H1 (cell line): ENCODE results near the gene SLC22A15. TPM values are rescaled to one million over a fixed set of nuclear protein-coding genes. Genes with fewer than 3 reads are reported as not detected.

Source experiments
- CTCF ChIA-PET: fragments of 300-600 bp; sonication (Branson Sonifier 250); formaldehyde crosslinking; loops from one replicate; lab custom pipeline; 2021; ENCODE audit not compliant: partially characterized antibody; lab: Charles Lee
- POLR2A ChIA-PET: fragments of 300-600 bp; sonication (Branson Sonifier 250); formaldehyde crosslinking; loops from one replicate; lab custom pipeline; 2021; ENCODE audit warnings: inconsistent platforms; ENCODE audit not compliant: partially characterized antibody; lab: Charles Lee
- DNase-seq, 2 experiments: peaks; one replicate each; pipeline versions ENCODE4 v3.0.0 to v3.0.0-alpha.2; 2010 to 2022; ENCODE audit warnings: low spot score in 2 of 2, low read depth in 1 of 2, mixed read lengths in 1 of 2
- FAIRE-seq: peaks from 2 replicates; lab custom pipeline; 2011; peaks lifted over from hg19 to GRCh38; lab: Jason Lieb, UNC
- H2AFZ ChIP-seq: 2 replicates; pipeline ENCODE4 v1.8.1; 2012; ENCODE audit warnings: low read length, inconsistent platforms
- H2AK5ac ChIP-seq: 2 replicates; pipeline ENCODE4 v1.6.1; 2013; ENCODE audit warnings: low read depth, low read length
- H2BK120ac ChIP-seq: replicated peaks from 2 replicates; pipeline ENCODE3; 2013; ENCODE audit warnings: low read depth, low read length, inconsistent platforms
- H2BK12ac ChIP-seq: 2 replicates; pipeline ENCODE4 v1.6.1; 2013; ENCODE audit warnings: low read depth, low read length
- H2BK15ac ChIP-seq: 2 replicates; pipeline ENCODE4 v1.6.1; 2013; ENCODE audit warnings: low read length
- H2BK20ac ChIP-seq: 2 replicates; pipeline ENCODE4 v1.6.1; 2013; ENCODE audit warnings: low read length
- H2BK5ac ChIP-seq: 2 replicates; pipeline ENCODE4 v1.6.1; 2013; ENCODE audit warnings: low read depth, low read length
- H3K14ac ChIP-seq: 2 replicates; pipeline ENCODE4 v1.6.1; 2013; ENCODE audit warnings: inconsistent platforms; ENCODE audit not compliant: insufficient read length
- H3K18ac ChIP-seq: 2 replicates; pipeline ENCODE4 v1.6.1; 2013; ENCODE audit warnings: low read length; ENCODE audit errors: extremely low read depth
- H3K23ac ChIP-seq: 2 replicates; pipeline ENCODE4 v1.6.1; 2013; ENCODE audit warnings: inconsistent platforms; ENCODE audit not compliant: insufficient read length
- H3K23me2 ChIP-seq: 2 replicates; pipeline ENCODE4 v1.6.1; 2013; ENCODE audit warnings: low read depth, low read length
- H3K27ac ChIP-seq: 2 replicates; pipeline ENCODE4 v1.6.1; 2011; ENCODE audit warnings: low read depth, low read length, inconsistent platforms
- H3K27me3 ChIP-seq, 4 experiments: replicated peaks in 1 of 4; 1 replicate in 1 of 4; 2 replicates in 3 of 4; pipeline versions ENCODE4 v1.6.1 to v1.8.1; 2011 to 2013; ENCODE audit warnings: low read length in 3 of 4, mild to moderate bottlenecking in 3 of 4, inconsistent platforms in 2 of 4, mixed read lengths in 2 of 4, moderate library complexity in 1 of 4; ENCODE audit not compliant: control insufficient read depth in 3 of 4, insufficient read depth in 3 of 4; ENCODE audit errors: extremely low read depth in 1 of 4
- H3K36me3 ChIP-seq, 4 experiments: 2 replicates each; pipeline versions ENCODE4 v1.6.1 to v1.8.1; 2011 to 2013; ENCODE audit warnings: mild to moderate bottlenecking in 4 of 4, low read length in 3 of 4, moderate library complexity in 2 of 4, control low read depth in 1 of 4, inconsistent platforms in 1 of 4; ENCODE audit not compliant: insufficient read depth in 4 of 4, control insufficient read depth in 2 of 4
- H3K4ac ChIP-seq: replicated peaks from 2 replicates; pipeline ENCODE3; 2013; ENCODE audit warnings: low read length, low read depth, mixed read lengths, inconsistent platforms; ENCODE audit not compliant: insufficient read length
- H3K4me1 ChIP-seq, 4 experiments: replicated peaks in 1 of 4; 1 replicate in 1 of 4; 2 replicates in 3 of 4; pipeline versions ENCODE4 v1.6.1 to v1.8.1; 2011 to 2013; ENCODE audit warnings: low read length in 3 of 4, inconsistent platforms in 2 of 4, mixed read lengths in 1 of 4; ENCODE audit not compliant: insufficient read depth in 4 of 4, control insufficient read depth in 3 of 4
- H3K4me2 ChIP-seq, 2 experiments: 2 replicates each; pipeline versions ENCODE4 v1.6.1 to v1.8.1; 2011 to 2013; ENCODE audit warnings: low read depth in 2 of 2, low read length in 2 of 2, control low read depth in 1 of 2, inconsistent platforms in 1 of 2, mild to moderate bottlenecking in 1 of 2; ENCODE audit not compliant: insufficient read depth in 1 of 2
- H3K4me3 ChIP-seq, 4 experiments: fragments of 200-600, 300-600 bp in 1 of 4; sonication (generic), shearing (Covaris generic), sonication (Bioruptor Twin) in 1 of 4; 2 replicates each; pipeline versions ENCODE4 v1.5.1 to v1.8.1; 2011 to 2016; ENCODE audit warnings: low read length in 4 of 4, low read depth in 3 of 4, control low read depth in 2 of 4, inconsistent platforms in 2 of 4, mild to moderate bottlenecking in 2 of 4, mixed read lengths in 1 of 4, moderate library complexity in 1 of 4; ENCODE audit not compliant: insufficient read depth in 2 of 4; ENCODE audit errors: extremely low read depth in 1 of 4
- H3K56ac ChIP-seq: replicated peaks from 2 replicates; pipeline ENCODE3; 2013; ENCODE audit warnings: low read depth, mild to moderate bottlenecking, mixed read lengths, low read length, inconsistent platforms; ENCODE audit not compliant: insufficient read length
- H3K79me1 ChIP-seq: 2 replicates; pipeline ENCODE4 v1.6.1; 2013; ENCODE audit warnings: low read depth, low read length, control low read depth
- H3K79me2 ChIP-seq, 2 experiments: 2 replicates each; pipeline versions ENCODE4 v1.6.1 to v1.8.1; 2012 to 2013; ENCODE audit warnings: low read length in 2 of 2, mild to moderate bottlenecking in 2 of 2, inconsistent platforms in 1 of 2; ENCODE audit not compliant: insufficient read depth in 2 of 2, control insufficient read depth in 1 of 2
- H3K9ac ChIP-seq, 4 experiments: replicated peaks in 1 of 4; 1 replicate in 1 of 4; 2 replicates in 3 of 4; pipeline versions ENCODE4 v1.6.1 to v1.8.1; 2011 to 2013; ENCODE audit warnings: low read depth in 3 of 4, low read length in 3 of 4, control low read depth in 2 of 4, mild to moderate bottlenecking in 2 of 4, moderate library complexity in 2 of 4, inconsistent platforms in 1 of 4; ENCODE audit errors: extremely low read depth in 1 of 4
- H3K9me3 ChIP-seq, 2 experiments: 2 replicates each; pipeline versions ENCODE4 v1.6.1 to v1.8.1; 2012 to 2013; ENCODE audit warnings: mild to moderate bottlenecking in 2 of 2, moderate library complexity in 2 of 2, control low read depth in 1 of 2, inconsistent platforms in 1 of 2, low read depth in 1 of 2, low read length in 1 of 2, mixed read lengths in 1 of 2; ENCODE audit not compliant: insufficient read depth in 2 of 2
- H4K20me1 ChIP-seq, 2 experiments: replicated peaks in 1 of 2; 2 replicates each; pipeline versions ENCODE3 to v1.8.1; 2011 to 2013; ENCODE audit warnings: inconsistent platforms in 2 of 2, low read length in 2 of 2, mild to moderate bottlenecking in 1 of 2; ENCODE audit not compliant: insufficient read depth in 2 of 2, control insufficient read depth in 1 of 2
- H4K5ac ChIP-seq: 2 replicates; pipeline ENCODE4 v1.6.1; 2013; ENCODE audit warnings: low read length, low read depth, mixed read lengths, inconsistent platforms; ENCODE audit not compliant: insufficient read length
- H4K8ac ChIP-seq: 2 replicates; pipeline ENCODE4 v1.8.0; 2013; ENCODE audit warnings: mild to moderate bottlenecking, moderate library complexity, low read length, inconsistent platforms; ENCODE audit not compliant: insufficient read depth; ENCODE audit errors: extremely low read depth
- H4K91ac ChIP-seq: replicated peaks from 2 replicates; pipeline ENCODE3; 2013; ENCODE audit warnings: low read length, mixed read lengths, inconsistent platforms; ENCODE audit not compliant: insufficient read length
- HDAC6 ChIP-seq: IDR thresholded peaks from one replicate; pipeline ENCODE4 v1.7.1; 2012; ENCODE audit warnings: low read depth, mild to moderate bottlenecking, inconsistent platforms, low read length, moderate library complexity
- JUN ChIP-seq: IDR thresholded peaks from 2 replicates; pipeline ENCODE4 v1.6.1; 2011; ENCODE audit warnings: low read depth, mild to moderate bottlenecking, improper control_type of control experiment, low read length
- TCF12 ChIP-seq: IDR thresholded peaks from 2 replicates; pipeline ENCODE4 v1.6.1; 2011; ENCODE audit warnings: low read depth, mild to moderate bottlenecking, low read length
- WGBS, 2 experiments: shearing (Covaris generic) in 1 of 2; methylation state at CpG; one replicate each; pipeline versions ENCODE4 v1.1.6 to v1.1.7; 2013 to 2015; ENCODE audit warnings: low lambda C conversion rate in 2 of 2, mixed read lengths in 2 of 2, inconsistent platforms in 1 of 2, low coverage in 1 of 2, missing lambda C conversion rate in 1 of 2; ENCODE audit not compliant: insufficient replicate concordance in 2 of 2, insufficient coverage in 1 of 2, insufficient read length in 1 of 2; ENCODE audit errors: extremely low coverage in 1 of 2, missing lambda C conversion rate in 1 of 2; 5-methylcytosine and 5-hydroxymethylcytosine counted together
- polyA plus RNA-seq, 7 experiments: library from polyadenylated mRNA; depleted of rRNA in 3 of 7; stranded (reverse) in 5 of 7; unstranded in 2 of 7; fragments of >200 nt in 5 of 7; fragments of 200-250 nt in 2 of 7; gene quantifications; 1 replicate in 5 of 7; 2 replicates in 1 of 7; 4 replicates in 1 of 7; pipeline versions ENCODE4 v1.2.1 to v1.2.3, GENCODE V29; 2011 to 2013; ENCODE audit warnings: missing spikeins in 2 of 7, mixed read lengths in 2 of 7
- total RNA-seq: library from RNA; stranded (reverse); fragmentation: NEBNext Ultra II Directional; extraction: Animal tissue kit (Norgen Biotek cat#: 25700); gene quantifications from 2 replicates; pipeline ENCODE4 v1.2.1, GENCODE V29; 2021
- TF ChIP-seq, protein P1 (sequence below): IDR thresholded peaks from 2 replicates; pipeline ENCODE4 v1.6.1; 2012; ENCODE audit warnings: inconsistent platforms

The SLC22A15 gene
- total and polyA plus RNA-seq, 2 of the 8 experiments (the other 6 are each of a cell fraction or from before 2014, with no cell fraction given), result 3.2 to 3.3 TPM

DNA sequence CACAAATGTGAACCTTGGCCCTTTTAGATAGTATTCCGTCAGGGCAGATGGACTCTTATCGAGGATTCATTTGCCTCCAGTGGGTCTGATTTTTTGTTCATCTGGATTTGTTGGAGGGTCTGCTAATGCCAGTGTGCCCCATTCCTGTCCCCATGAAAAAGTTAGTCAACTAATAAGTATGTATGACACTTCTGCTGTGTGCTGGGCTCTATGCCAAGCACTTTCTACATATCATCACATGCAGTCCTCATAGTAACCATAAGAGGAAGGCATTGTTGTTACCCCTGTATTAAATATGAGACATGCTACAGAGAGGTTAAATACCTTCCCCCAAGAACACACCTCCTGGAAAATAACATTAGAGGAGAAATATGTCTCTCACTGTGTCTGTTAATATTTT lies 88.3 kb downstream of the SLC22A15 start:
- DNase-seq, result no peak
- Histone ChIP-seq H3K4me3 (no peak overlapping the region), H3K4me1 (no peaks in the 10 kb centered on the region), H3K27ac (no peak overlapping the region), H3K9me3 (no peaks in the 10 kb centered on the region; a peak in 1 of 4 replicates), H2BK120ac (no peak overlapping the region), H2AK5ac (no peak overlapping the region), H3K4ac (no peak overlapping the region), H3K27me3 (no peaks in the 10 kb centered on the region), H3K56ac (no peak overlapping the region), H3K4me2 (no peak overlapping the region), H4K20me1 (no peaks in the 10 kb centered on the region), H2AFZ (no peak overlapping the region), H2BK5ac (no peak overlapping the region), H3K18ac (no peak overlapping the region), H3K9ac (no peak overlapping the region), H2BK15ac (no peak overlapping the region), H3K14ac (no peak overlapping the region), H2BK20ac (no peak overlapping the region), H4K91ac (no peak overlapping the region), H2BK12ac (no peak overlapping the region), H3K79me2 (no peaks in the 10 kb centered on the region), H4K5ac (no peak overlapping the region), H3K79me1 (no peaks in the 10 kb centered on the region), H3K36me3 (0 out of 8 replicates have a peak, but pooled peaks cover 0 to 3% (median under 1%) of the 10 kb centered on the region in 4 experiments), H4K8ac (no peak overlapping the region), H3K23me2 (no peaks in the 10 kb centered on the region), H3K23ac (no peak overlapping the region)
- POLR2A ChIA-PET, result no interaction called here
- no peak for TF ChIP-seq JUN
- TF ChIP-seq, protein P1, sequence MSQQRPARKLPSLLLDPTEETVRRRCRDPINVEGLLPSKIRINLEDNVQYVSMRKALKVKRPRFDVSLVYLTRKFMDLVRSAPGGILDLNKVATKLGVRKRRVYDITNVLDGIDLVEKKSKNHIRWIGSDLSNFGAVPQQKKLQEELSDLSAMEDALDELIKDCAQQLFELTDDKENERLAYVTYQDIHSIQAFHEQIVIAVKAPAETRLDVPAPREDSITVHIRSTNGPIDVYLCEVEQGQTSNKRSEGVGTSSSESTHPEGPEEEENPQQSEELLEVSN, result no peak
- no peak for TF ChIP-seq TCF12
- TF ChIP-seq HDAC6, result no peak
- 92% methylated on average over 2 of the region's 2 CpGs; no CpG with 5 or more reads in 1 of the 2 experiments for WGBS, 2 experiments
- FAIRE-seq, result no peak
- CTCF ChIA-PET, result interaction anchor here (1.0 kb wide), 1 partner anchor 43 kb away, joined by 3 read pairs; no protein-coding TSS in a partner anchor
